ENCODE measurements around the gene BEND7. TPM values are rescaled to one million over a fixed set of nuclear protein-coding genes. Genes with fewer than 3 reads are reported as not detected.

The BEND7 gene
- total and polyA plus RNA-seq, 2 of the 8 experiments (the other 6 are each of a cell fraction or from before 2014, with no cell fraction given), result 1.9 to 8.2 TPM

DNA sequence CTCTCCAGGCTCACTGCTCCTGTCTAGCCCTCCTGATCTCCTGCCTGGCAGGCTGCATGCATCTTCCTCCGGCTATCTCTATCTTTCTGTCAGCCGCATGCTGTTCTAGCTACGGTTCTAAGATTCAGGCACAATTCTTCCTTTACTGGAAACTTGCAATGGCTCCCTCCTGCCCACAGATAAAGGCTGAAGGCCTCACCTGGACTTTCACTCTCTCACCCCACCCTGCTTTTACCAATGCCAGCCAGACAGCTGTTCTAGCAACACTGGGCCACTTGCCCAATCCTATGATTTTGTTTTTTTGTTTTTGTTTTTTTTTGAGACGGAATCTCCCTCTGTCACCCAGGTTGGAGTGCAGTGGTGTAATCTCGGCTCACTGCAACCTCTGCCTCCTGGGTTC is 38.3 kb downstream of the BEND7 start:
- H3K79me1 ChIP-seq (ENCODE audit: low read depth, low read length), result no peaks in the 10 kb centered on the region
- FAIRE-seq, result no peak
- H3K9me3 ChIP-seq (ENCODE audit: insufficient read depth in 2 of 2, low read depth in 1 of 2, low read length in 1 of 2), result no peaks in the 10 kb centered on the region
- no peaks in the 10 kb centered on the region for H4K20me1 ChIP-seq (replicated peaks in 1 of 2; ENCODE audit: control insufficient read depth in 1 of 2, insufficient read depth in 2 of 2, low read length in 2 of 2)
- no peak overlapping the region for H2BK12ac ChIP-seq (ENCODE audit: low read depth, low read length)
- H3K4ac ChIP-seq (replicated peaks; ENCODE audit: insufficient read length, low read depth, low read length), result no peak overlapping the region
- H2BK20ac ChIP-seq (ENCODE audit: low read length), result no peak overlapping the region
- H3K14ac ChIP-seq (ENCODE audit: insufficient read length), result no peak overlapping the region
- H3K27me3 ChIP-seq (replicated peaks in 1 of 4; ENCODE audit: control insufficient read depth in 3 of 4, extremely low read depth in 1 of 4, insufficient read depth in 3 of 4, low read length in 3 of 4), result no peaks in the 10 kb centered on the region
- ChIA-PET CTCF (ENCODE audit: partially characterized antibody) (interaction anchor here (0.9 to 1.6 kb wide), 3 partner anchors 9 to 46 kb away, joined by 3 read pairs; no protein-coding TSS in a partner anchor), POLR2A (ENCODE audit: partially characterized antibody) (no interaction called here)
- WGBS, 2 experiments (ENCODE audit: extremely low coverage in 1 of 2, insufficient coverage in 1 of 2, insufficient read length in 1 of 2, insufficient replicate concordance in 2 of 2, low coverage in 1 of 2, low lambda C conversion rate in 2 of 2, missing lambda C conversion rate in 1 of 2), result 91% methylated on average over 5 of the region's 5 CpGs; no CpG with 5 or more reads in 1 of the 2 experiments
- no peaks in the 10 kb centered on the region for H3K36me3 ChIP-seq (ENCODE audit: control insufficient read depth in 2 of 4, insufficient read depth in 4 of 4, low read length in 3 of 4)
- no peak overlapping the region for H2BK15ac ChIP-seq (ENCODE audit: low read length)
- H2AFZ ChIP-seq (ENCODE audit: low read length), result no peak overlapping the region
- H4K91ac ChIP-seq (replicated peaks; ENCODE audit: insufficient read length, low read length), result no peak overlapping the region
- H3K23me2 ChIP-seq (ENCODE audit: low read depth, low read length), result no peaks in the 10 kb centered on the region
- no peak overlapping the region for H3K9ac ChIP-seq (replicated peaks in 1 of 4; ENCODE audit: extremely low read depth in 1 of 4, low read depth in 3 of 4, low read length in 3 of 4)
- peaks cover 0 to 6% (median 2%) of the 10 kb centered on the region in 4 experiments; a peak in 3 of 7 replicates for H3K4me1 ChIP-seq (replicated peaks in 1 of 4; ENCODE audit: control insufficient read depth in 3 of 4, insufficient read depth in 4 of 4, low read length in 3 of 4)
- TF ChIP-seq RXRA (IDR thresholded peaks at IDR 0.05; ENCODE audit: insufficient read depth, low read depth, low read length), result no peak
- TF ChIP-seq NRF1 (IDR thresholded peaks at IDR 0.05; ENCODE audit: low read depth, low read length), result no peak
- TF ChIP-seq CREB1 (IDR thresholded peaks at IDR 0.05), result no peak
- no peak overlapping the region for H2AK5ac ChIP-seq (ENCODE audit: low read depth, low read length)
- H2BK120ac ChIP-seq (replicated peaks; ENCODE audit: low read depth, low read length), result no peak overlapping the region
- no peak overlapping the region for H2BK5ac ChIP-seq (ENCODE audit: low read depth, low read length)
- H3K4me2 ChIP-seq (ENCODE audit: insufficient read depth in 1 of 2, low read depth in 2 of 2, low read length in 2 of 2), result no peak overlapping the region
- no peak overlapping the region for H4K5ac ChIP-seq (ENCODE audit: insufficient read length, low read depth, low read length)
- H3K79me2 ChIP-seq (ENCODE audit: control insufficient read depth in 1 of 2, insufficient read depth in 2 of 2, low read length in 2 of 2), result no peaks in the 10 kb centered on the region
- H3K4me3 ChIP-seq (ENCODE audit: extremely low read depth in 1 of 4, insufficient read depth in 2 of 4, low read depth in 3 of 4, low read length in 4 of 4), result no peak overlapping the region
- H4K8ac ChIP-seq (ENCODE audit: extremely low read depth, insufficient read depth, low read length), result no peak overlapping the region
- H3K23ac ChIP-seq (ENCODE audit: insufficient read length), result no peak overlapping the region
- no peak for DNase-seq (ENCODE audit: low read depth in 1 of 2, low spot score in 2 of 2)
- no peak overlapping the region for H3K56ac ChIP-seq (replicated peaks; ENCODE audit: insufficient read length, low read depth, low read length)
- no peak overlapping the region for H3K18ac ChIP-seq (ENCODE audit: extremely low read depth, low read length)
- H3K27ac ChIP-seq (ENCODE audit: low read depth, low read length), result no peak overlapping the region
